CMK (cell line): ENCODE data around the gene COL25A1.

ENCODE experiments used
- DNase-seq: peaks from one replicate; pipeline ENCODE4 v3.0.0-alpha.2; 2010; ENCODE audit warnings: low read depth

COL25A1 gene

GRCh38 chr4:109291707-109292238 is 10.7 kb downstream of the COL25A1 start:
- no peak for DNase-seq

- no peak for DNase-seq
Measured at GRCh38 chr4:109290918-109291317, 11.5 kb downstream of the COL25A1 start.

GRCh38 chr4:109278594-109279031 is 23.8 kb downstream of the COL25A1 start:
- DNase-seq = no peak

GRCh38 chr4:109276482-109277095 is 25.9 kb downstream of the COL25A1 start:
- DNase-seq = no peak

GRCh38 chr4:109275066-109275745 is 27.3 kb downstream of the COL25A1 start:
- no peak for DNase-seq

GRCh38 chr4:109266891-109267290 is 35.6 kb downstream of the COL25A1 start:
- no peak for DNase-seq

- no peak for DNase-seq
Measured at GRCh38 chr4:109266236-109266635, 36.2 kb downstream of the COL25A1 start.

GRCh38 chr4:109263721-109264120 is 38.7 kb downstream of the COL25A1 start:
- DNase-seq = no peak

GRCh38 chr4:109256818-109257217 is 45.6 kb downstream of the COL25A1 start:
- DNase-seq = no peak

- DNase-seq = no peak
Measured at GRCh38 chr4:109254845-109255244, 47.6 kb downstream of the COL25A1 start.

GRCh38 chr4:109251396-109251795 is 51.1 kb downstream of the COL25A1 start:
- no peak for DNase-seq

- no peak for DNase-seq
Measured at GRCh38 chr4:109248322-109248900, 54.0 kb downstream of the COL25A1 start.

GRCh38 chr4:109243871-109244270 is 58.6 kb downstream of the COL25A1 start:
- no peak for DNase-seq

GRCh38 chr4:109238746-109239145 is 63.7 kb downstream of the COL25A1 start:
- no peak for DNase-seq

- DNase-seq = no peak
Measured at GRCh38 chr4:109235683-109236082, 66.8 kb downstream of the COL25A1 start.

- DNase-seq = no peak
Measured at GRCh38 chr4:109234596-109234995, 67.9 kb downstream of the COL25A1 start.

GRCh38 chr4:109233570-109233969 is 68.9 kb downstream of the COL25A1 start:
- no peak for DNase-seq

GRCh38 chr4:109232681-109233080 is 69.8 kb downstream of the COL25A1 start:
- no peak for DNase-seq

- no peak for DNase-seq
Measured at GRCh38 chr4:109231331-109231730, 71.1 kb downstream of the COL25A1 start.

- DNase-seq = no peak
Measured at GRCh38 chr4:109229028-109229427, 73.4 kb downstream of the COL25A1 start.

- DNase-seq = no peak
Measured at GRCh38 chr4:109218288-109218687, 84.2 kb downstream of the COL25A1 start.

GRCh38 chr4:109216085-109216696 is 86.3 kb downstream of the COL25A1 start:
- no peak for DNase-seq

- no peak for DNase-seq
Measured at GRCh38 chr4:109215506-109215905, 87.0 kb downstream of the COL25A1 start.
